Activated CD4-positive, alpha-beta T cell treated with anti-CD3 and anti-CD28 coated beads for 48 hours (primary cell): ENCODE data around the gene RPS23.

ENCODE experiments used
- DNase-seq: peaks from one replicate; pipeline ENCODE4 v3.0.0-alpha.2; 2020

The RPS23 gene

DNA sequence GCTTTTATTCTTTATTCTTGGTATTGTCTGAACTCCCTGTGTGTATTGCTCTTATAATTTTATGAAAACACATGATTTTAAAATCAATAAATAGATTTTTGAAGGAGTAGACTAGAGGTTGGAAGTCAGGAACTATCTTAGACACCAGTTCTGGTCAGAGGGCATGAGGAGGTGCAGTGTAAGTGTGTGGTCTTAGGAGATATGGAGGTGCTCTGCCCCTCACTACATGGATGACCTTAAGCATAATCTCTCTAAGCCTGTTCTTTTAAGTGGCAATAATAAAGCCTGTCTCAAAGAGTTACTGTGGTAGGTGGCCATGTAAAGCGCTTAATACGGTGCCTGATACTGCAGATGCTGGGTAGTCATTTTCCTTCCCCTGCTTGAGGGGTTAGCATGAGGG, 34.0 kb downstream of the RPS23 start:
- no peak for DNase-seq

DNA sequence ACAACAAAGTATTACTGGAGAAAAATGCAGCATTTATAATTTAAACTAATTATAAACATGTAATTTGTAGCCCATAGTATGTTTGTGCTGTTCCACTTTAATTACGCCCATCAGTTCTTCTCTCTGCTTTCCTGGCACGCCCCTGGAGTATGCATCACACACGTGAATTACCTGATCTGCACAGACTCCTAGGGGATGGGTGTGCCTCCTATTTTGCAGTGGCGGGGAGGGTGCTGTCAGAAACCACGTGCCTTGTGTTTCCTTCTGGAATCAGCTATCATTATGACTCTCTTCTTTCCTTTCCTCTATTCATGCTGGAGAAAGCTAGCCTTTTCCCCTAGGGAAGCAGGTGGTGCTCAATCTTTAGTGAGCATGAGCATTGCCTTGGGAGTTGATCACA, 43.3 kb downstream of the RPS23 start:
- no peak for DNase-seq

GRCh38 chr5:82225525-82226172, 52.5 kb downstream of the RPS23 start:
- peak; percentile 73 for DNase-seq
